ENCODE results near the gene REV3L. TPM values are rescaled to one million over a fixed set of nuclear protein-coding genes. Genes with fewer than 3 reads are reported as not detected.

The REV3L gene
- total RNA-seq, 4 donors from 2014 or later = 25.9 to 79.1 (median 49.0) TPM

DNA sequence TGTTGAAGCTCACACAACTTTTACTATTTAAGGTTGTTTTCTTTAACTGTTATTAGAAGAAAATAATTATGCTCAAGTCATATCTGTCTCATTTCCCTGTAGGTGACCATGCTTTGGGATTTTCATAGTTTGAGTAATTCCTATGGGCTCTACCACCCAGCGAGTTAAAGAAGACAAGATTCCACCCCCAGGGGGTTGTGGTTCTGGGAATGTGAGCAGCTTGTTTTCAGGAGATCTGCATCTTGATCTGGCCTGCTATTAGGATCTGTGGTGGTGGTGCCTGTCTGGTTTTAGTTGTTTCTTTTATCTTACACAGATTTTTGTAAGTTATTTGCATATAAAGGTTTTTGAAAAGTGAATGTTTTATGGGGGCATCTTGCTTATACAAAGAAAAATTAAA, 20.2 kb upstream of the REV3L start:
- Histone ChIP-seq H3K27ac (no peak overlapping the region), H3K27me3 (no peaks in the 10 kb centered on the region), H3K36me3 (peaks cover 0 to 5% of the 10 kb centered on the region in 2 donors), H3K4me3 (no peak overlapping the region), H3K9me3 (no peaks in the 10 kb centered on the region), H3K4me1 (peaks cover 8 to 9% of the 10 kb centered on the region in 2 donors)
- ATAC-seq (no peak), DNase-seq (no peak)
- no peak for TF ChIP-seq POLR2A (IDR thresholded peaks at IDR 0.05)
- TF ChIP-seq CTCF (IDR thresholded peaks at IDR 0.05 in 4 of 5, conservative IDR thresholded peaks at IDR 0.05 in 1 of 5) = no peak
- intact Hi-C loops (cut with DNase I; ENCODE audit: low total_unique reads) (no loop called here), in situ Hi-C loops (cut with MboI; ENCODE audit: low sequenced_read_pairs in 4 of 4) (no loop called here)

DNA sequence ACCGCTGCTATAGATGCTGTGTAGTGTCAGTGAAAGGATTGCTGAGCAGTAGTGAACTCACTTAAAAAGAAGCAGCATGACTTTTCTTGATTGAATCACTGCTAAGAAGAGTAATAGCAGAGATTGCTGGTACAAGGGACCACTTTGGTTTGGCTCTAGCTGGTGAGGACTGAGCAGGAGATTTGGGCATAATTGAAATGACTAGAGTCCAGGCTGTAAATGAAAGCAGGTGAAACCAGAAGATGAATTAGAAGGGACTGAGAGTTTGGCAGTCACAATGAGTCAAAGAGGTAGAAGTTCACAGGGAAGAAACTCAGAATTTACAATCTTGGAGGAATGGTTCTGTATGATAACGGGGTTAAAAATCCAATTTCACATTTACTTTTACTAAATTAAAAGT, 19.1 kb upstream of the REV3L start:
- Histone ChIP-seq H3K4me3 (no peak overlapping the region), H3K36me3 (peaks cover 0 to 2% of the 10 kb centered on the region in 2 donors), H3K9me3 (no peaks in the 10 kb centered on the region), H3K27ac (no peak overlapping the region), H3K27me3 (no peaks in the 10 kb centered on the region), H3K4me1 (peaks cover 8 to 9% of the 10 kb centered on the region in 2 donors)
- ATAC-seq = no peak
- no peak for TF ChIP-seq POLR2A (IDR thresholded peaks at IDR 0.05)
- no peak for TF ChIP-seq CTCF (IDR thresholded peaks at IDR 0.05 in 4 of 5, conservative IDR thresholded peaks at IDR 0.05 in 1 of 5)
- in situ Hi-C loops (cut with MboI; ENCODE audit: low sequenced_read_pairs in 4 of 4) = no loop called here
- no peak for DNase-seq
- intact Hi-C loops (cut with DNase I; ENCODE audit: low total_unique reads) = no loop called here

DNA sequence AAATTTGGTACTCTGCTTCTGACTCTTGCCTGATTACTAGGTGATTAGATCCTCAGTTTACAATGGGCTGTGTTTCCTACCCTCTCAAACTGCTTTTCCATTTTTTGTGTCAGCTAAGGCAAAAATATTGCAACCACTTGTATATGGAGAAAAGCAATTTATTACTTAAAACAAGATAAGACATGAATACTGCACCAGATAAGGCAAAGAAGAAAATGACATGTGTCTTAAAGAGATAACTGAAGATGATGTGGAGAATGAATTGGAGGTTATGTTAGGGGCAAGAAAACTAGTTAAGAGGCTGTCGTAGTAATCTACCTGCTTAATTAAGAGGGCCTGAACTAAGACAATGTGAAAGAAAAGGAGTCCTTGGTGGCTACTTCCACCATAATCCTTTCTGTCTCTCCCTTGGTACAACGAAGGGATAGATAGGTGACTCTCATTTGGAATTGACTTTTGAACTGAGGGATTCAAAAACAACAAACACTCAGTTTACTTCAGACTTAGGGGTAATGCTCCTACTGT, 16.3 kb upstream of the REV3L start:
- Histone ChIP-seq H3K9me3 (no peaks in the 10 kb centered on the region), H3K4me3 (no peak overlapping the region), H3K4me1 (peaks cover 8 to 16% of the 10 kb centered on the region in 2 donors), H3K27ac (no peak overlapping the region), H3K36me3 (no peaks in the 10 kb centered on the region), H3K27me3 (no peaks in the 10 kb centered on the region)
- TF ChIP-seq POLR2A (IDR thresholded peaks at IDR 0.05) = no peak
- no peak for TF ChIP-seq CTCF (IDR thresholded peaks at IDR 0.05 in 4 of 5, conservative IDR thresholded peaks at IDR 0.05 in 1 of 5)
- in situ Hi-C loops (cut with MboI; ENCODE audit: low sequenced_read_pairs in 4 of 4) = no loop called here
- intact Hi-C loops (cut with DNase I; ENCODE audit: low total_unique reads) = no loop called here
- ATAC-seq (no peak), DNase-seq (no peak)

DNA sequence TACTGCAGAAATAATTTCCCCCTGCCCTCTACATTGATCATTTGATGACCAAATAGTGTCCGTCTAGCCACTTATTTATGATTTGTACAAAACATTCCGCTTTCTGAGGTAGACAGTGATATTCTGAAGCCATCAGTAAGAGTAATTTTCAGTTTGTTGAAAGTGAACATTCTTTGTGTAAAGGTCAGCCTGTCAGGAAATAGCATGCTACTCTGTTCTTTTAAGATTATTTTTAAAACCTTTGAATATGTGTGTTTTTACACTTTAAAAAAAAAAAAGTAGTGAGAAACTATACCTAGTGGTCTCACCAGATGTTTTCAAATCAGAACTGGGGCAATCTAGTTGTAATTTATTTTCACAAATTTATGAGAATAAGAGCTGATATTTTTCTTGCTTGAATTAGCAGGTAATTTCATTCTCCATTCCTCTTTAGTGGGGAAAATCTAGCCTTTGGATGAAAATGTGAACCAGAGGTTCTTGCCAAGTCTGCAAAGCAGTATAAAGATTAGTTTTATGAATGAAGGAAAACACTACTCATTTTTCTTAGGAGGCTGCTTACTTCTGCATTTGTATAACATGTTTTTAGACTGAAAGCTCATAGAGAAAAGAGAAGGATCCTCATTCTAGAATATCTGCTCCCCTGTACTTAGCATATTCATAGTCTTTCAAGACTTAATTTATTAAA, 12.1 kb upstream of the REV3L start:
- in situ Hi-C loops (cut with MboI; ENCODE audit: low sequenced_read_pairs in 4 of 4) = no loop called here
- ATAC-seq (no peak), DNase-seq (no peak)
- Histone ChIP-seq H3K4me3 (no peak overlapping the region), H3K9me3 (no peaks in the 10 kb centered on the region), H3K27me3 (no peaks in the 10 kb centered on the region), H3K36me3 (no peaks in the 10 kb centered on the region), H3K27ac (no peak overlapping the region), H3K4me1 (peaks cover 0 to 7% of the 10 kb centered on the region in 2 donors)
- no peak for TF ChIP-seq CTCF (IDR thresholded peaks at IDR 0.05 in 4 of 5, conservative IDR thresholded peaks at IDR 0.05 in 1 of 5)
- intact Hi-C loops (cut with DNase I; ENCODE audit: low total_unique reads) = no loop called here

Data from gastrocnemius medialis (tissue), 4 donors.